ENCODE results near the gene ROR2.

DNA sequence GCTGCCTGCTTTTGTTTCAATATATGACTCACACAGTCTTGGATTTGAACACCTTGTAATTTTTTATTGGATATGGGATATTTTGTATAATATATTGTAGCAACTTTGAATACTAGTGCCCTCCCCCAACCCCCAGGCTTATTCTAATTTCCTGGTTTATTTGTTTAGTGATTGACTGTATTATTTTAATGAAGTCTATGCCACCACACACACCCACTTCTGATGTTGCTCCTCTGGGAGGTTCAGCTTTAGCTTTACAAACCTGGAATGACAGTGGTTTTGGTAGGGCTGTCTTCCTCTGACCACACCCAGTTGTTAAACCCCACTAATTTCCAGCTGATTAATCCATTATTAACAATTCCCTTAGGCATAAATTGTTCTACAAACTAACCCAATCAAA is 320.3 kb downstream of the ROR2 start:
- TF ChIP-seq POLR2A (IDR thresholded peaks at IDR 0.05) (no peak), CTCF (IDR thresholded peaks at IDR 0.05) (no peak)
